ENCODE results near the gene LENG8. TPM values are rescaled to one million over a fixed set of nuclear protein-coding genes. Genes with fewer than 3 reads are reported as not detected.
A peak's percentile ranks its signal among the peaks of the same experiment; 100 is the strongest.

The LENG8 gene
- total RNA-seq, 2 donors from 2014 or later, result 282 to 305 TPM

GRCh38 chr19:54451331-54451871, 2.4 kb downstream of the LENG8 start:
- ATAC-seq (ENCODE audit: insufficient number of reproducible peaks, low FRiP score, low read depth) (no peak), DNase-seq (ENCODE audit: low spot score) (no peak)
- Histone ChIP-seq H3K36me3 (peaks cover 54% of the 10 kb centered on the region), H3K27ac (peak overlapping the region in 1 of 2 donors; percentile 15), H3K9me3 (no peaks in the 10 kb centered on the region), H3K27me3 (replicated peaks; ENCODE audit: insufficient read depth) (no peaks in the 10 kb centered on the region), H3K4me1 (ENCODE audit: control insufficient read depth in 1 of 2, low read depth in 2 of 2) (peaks cover 27 to 34% of the 10 kb centered on the region in 2 donors), H3K4me3 (peak overlapping the region; percentile 91)
- TF ChIP-seq, protein P1, sequence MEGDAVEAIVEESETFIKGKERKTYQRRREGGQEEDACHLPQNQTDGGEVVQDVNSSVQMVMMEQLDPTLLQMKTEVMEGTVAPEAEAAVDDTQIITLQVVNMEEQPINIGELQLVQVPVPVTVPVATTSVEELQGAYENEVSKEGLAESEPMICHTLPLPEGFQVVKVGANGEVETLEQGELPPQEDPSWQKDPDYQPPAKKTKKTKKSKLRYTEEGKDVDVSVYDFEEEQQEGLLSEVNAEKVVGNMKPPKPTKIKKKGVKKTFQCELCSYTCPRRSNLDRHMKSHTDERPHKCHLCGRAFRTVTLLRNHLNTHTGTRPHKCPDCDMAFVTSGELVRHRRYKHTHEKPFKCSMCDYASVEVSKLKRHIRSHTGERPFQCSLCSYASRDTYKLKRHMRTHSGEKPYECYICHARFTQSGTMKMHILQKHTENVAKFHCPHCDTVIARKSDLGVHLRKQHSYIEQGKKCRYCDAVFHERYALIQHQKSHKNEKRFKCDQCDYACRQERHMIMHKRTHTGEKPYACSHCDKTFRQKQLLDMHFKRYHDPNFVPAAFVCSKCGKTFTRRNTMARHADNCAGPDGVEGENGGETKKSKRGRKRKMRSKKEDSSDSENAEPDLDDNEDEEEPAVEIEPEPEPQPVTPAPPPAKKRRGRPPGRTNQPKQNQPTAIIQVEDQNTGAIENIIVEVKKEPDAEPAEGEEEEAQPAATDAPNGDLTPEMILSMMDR (IDR thresholded peaks at IDR 0.05), result no peak

- Histone ChIP-seq H3K9me3 (no peaks in the 10 kb centered on the region), H3K27ac (no peak overlapping the region), H3K27me3 (replicated peaks; ENCODE audit: insufficient read depth) (no peaks in the 10 kb centered on the region), H3K36me3 (peaks cover 60% of the 10 kb centered on the region), H3K4me3 (no peak overlapping the region), H3K4me1 (ENCODE audit: control insufficient read depth in 1 of 2, low read depth in 2 of 2) (peaks cover 27 to 32% of the 10 kb centered on the region in 2 donors)
- no peak for DNase-seq (ENCODE audit: low spot score)
- ATAC-seq (ENCODE audit: insufficient number of reproducible peaks, low FRiP score, low read depth), result no peak
- TF ChIP-seq, protein P1 (IDR thresholded peaks at IDR 0.05), result no peak
Measured at GRCh38 chr19:54451997-54452396, 3.0 kb downstream of the LENG8 start.

- H3K27me3 ChIP-seq (replicated peaks; ENCODE audit: insufficient read depth), result no peaks in the 10 kb centered on the region
- DNase-seq (ENCODE audit: low spot score) (no peak), ATAC-seq (ENCODE audit: insufficient number of reproducible peaks, low FRiP score, low read depth) (no peak)
- no peaks in the 10 kb centered on the region for H3K9me3 ChIP-seq
- H3K36me3 ChIP-seq, result peaks cover 66% of the 10 kb centered on the region
- H3K27ac ChIP-seq, result no peak overlapping the region
- peaks cover 21 to 26% of the 10 kb centered on the region in 2 donors for H3K4me1 ChIP-seq (ENCODE audit: control insufficient read depth in 1 of 2, low read depth in 2 of 2)
- TF ChIP-seq, protein P1 (IDR thresholded peaks at IDR 0.05), result no peak
- H3K4me3 ChIP-seq, result no peak overlapping the region
Measured at GRCh38 chr19:54452626-54453025, 3.6 kb downstream of the LENG8 start.

DNA sequence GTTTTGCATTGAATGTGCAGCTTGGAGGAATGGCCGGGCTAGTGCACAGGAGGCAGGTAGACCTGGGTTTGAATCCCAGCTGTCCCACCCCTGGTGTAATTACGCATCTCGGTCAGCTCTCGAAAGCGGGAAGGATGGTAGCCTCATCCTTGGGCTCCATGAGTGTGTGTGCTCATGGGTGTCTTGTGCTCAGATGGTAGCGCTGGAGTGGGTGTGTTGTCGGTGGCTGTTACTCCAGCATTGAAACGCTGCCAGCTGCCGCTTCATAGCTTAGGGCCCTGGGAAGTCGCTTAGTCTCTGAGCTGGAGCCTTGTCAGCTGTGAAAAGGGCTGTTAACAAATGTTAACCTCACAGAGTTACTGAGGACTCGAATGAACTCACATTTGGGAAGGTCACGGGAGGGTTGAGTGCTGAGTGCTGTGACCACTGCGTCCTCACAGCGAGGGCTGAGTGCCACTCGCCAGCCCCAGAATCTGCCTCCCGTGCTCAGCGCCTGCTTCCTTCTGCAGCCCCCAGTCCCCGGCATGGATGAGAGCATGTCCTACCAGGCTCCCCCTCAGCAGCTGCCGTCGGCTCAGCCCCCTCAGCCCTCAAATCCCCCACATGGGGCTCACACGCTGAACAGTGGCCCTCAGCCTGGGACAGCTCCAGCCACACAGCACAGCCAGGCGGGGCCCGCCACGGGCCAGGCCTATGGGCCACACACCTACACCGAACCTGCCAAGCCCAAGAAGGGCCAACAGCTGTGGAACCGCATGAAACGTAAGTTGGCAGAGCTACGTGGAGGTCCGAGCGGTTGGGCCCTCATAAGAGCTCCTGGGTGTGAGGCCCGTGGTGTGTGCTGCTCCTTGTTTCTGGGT, 5.2 kb downstream of the LENG8 start:
- Histone ChIP-seq H3K27ac (no peak overlapping the region), H3K4me1 (ENCODE audit: control insufficient read depth in 1 of 2, low read depth in 2 of 2) (peaks cover 20 to 23% of the 10 kb centered on the region in 2 donors), H3K4me3 (no peak overlapping the region), H3K36me3 (peaks cover 82% of the 10 kb centered on the region), H3K9me3 (no peaks in the 10 kb centered on the region), H3K27me3 (replicated peaks; ENCODE audit: insufficient read depth) (no peaks in the 10 kb centered on the region)
- no peak for DNase-seq (ENCODE audit: low spot score)
- ATAC-seq (ENCODE audit: insufficient number of reproducible peaks, low FRiP score, low read depth), result no peak
- TF ChIP-seq, protein P1 (IDR thresholded peaks at IDR 0.05), result no peak
